DND-41 (cell line): Measurements from ENCODE around the gene ZNF511.

Experiments used
- ATAC-seq: fragments of 200-7000 bp; cut with Tn5 transposase; 3 replicates; pipeline ENCODE4 v1.9.1; 2021; ENCODE audit warnings: low read depth; ENCODE audit not compliant: insufficient read depth
- DNase-seq: peaks from one replicate; pipeline ENCODE4 v3.0.0-alpha.2; 2020
- H2AFZ ChIP-seq: 2 replicates; pipeline ENCODE4 v1.6.0; 2012; ENCODE audit warnings: low read depth, low read length
- H3K27ac ChIP-seq: 2 replicates; pipeline ENCODE4 v1.5.1; 2012; ENCODE audit warnings: low read length, inconsistent platforms
- H3K27me3 ChIP-seq: fragments of 200-600 bp; sonication (generic); 2 replicates; pipeline ENCODE4 v1.6.0; 2012; ENCODE audit warnings: low read length, mild to moderate bottlenecking, inconsistent platforms; ENCODE audit not compliant: insufficient read depth, poor library complexity
- H3K36me3 ChIP-seq: 2 replicates; pipeline ENCODE4 v1.5.1; 2012; ENCODE audit warnings: low read length, inconsistent platforms; ENCODE audit not compliant: insufficient read depth
- H3K4me1 ChIP-seq: 2 replicates; pipeline ENCODE4 v1.5.1; 2012; ENCODE audit warnings: mild to moderate bottlenecking, low read length; ENCODE audit not compliant: insufficient read depth
- H3K4me2 ChIP-seq: 2 replicates; pipeline ENCODE4 v1.6.0; 2012; ENCODE audit warnings: mild to moderate bottlenecking, moderate library complexity, low read length, inconsistent platforms; ENCODE audit not compliant: insufficient read depth
- H3K4me3 ChIP-seq, 2 experiments: fragments of 200-600 bp in 1 of 2; shearing (Covaris generic) in 1 of 2; 2 replicates each; pipeline ENCODE4 v1.5.1; 2012 to 2016; ENCODE audit warnings: inconsistent platforms in 2 of 2, low read length in 2 of 2, mild to moderate bottlenecking in 2 of 2, low read depth in 1 of 2, moderate library complexity in 1 of 2
- H3K79me2 ChIP-seq: 2 replicates; pipeline ENCODE4 v1.6.0; 2012; ENCODE audit warnings: low read length, inconsistent platforms; ENCODE audit not compliant: insufficient read depth
- H3K9ac ChIP-seq: 2 replicates; pipeline ENCODE4 v1.6.0; 2012; ENCODE audit warnings: low read depth, mild to moderate bottlenecking, inconsistent platforms, low read length, moderate library complexity
- H3K9me3 ChIP-seq: 2 replicates; pipeline ENCODE4 v1.5.1; 2012; ENCODE audit warnings: low read length, moderate library complexity, mild to moderate bottlenecking, inconsistent platforms; ENCODE audit not compliant: insufficient read depth, severe bottlenecking
- H4K20me1 ChIP-seq: 2 replicates; pipeline ENCODE4 v1.6.0; 2012; ENCODE audit warnings: low read length; ENCODE audit not compliant: insufficient read depth
- EZH2 ChIP-seq: IDR thresholded peaks from 3 replicates; pipeline ENCODE4 v1.6.1; 2012; ENCODE audit warnings: borderline replicate concordance, low read depth, mild to moderate bottlenecking, moderate library complexity, low read length, inconsistent platforms; ENCODE audit not compliant: severe bottlenecking
- TF ChIP-seq, protein P1 (sequence below): IDR thresholded peaks from 2 replicates; pipeline ENCODE4 v1.5.1; 2012; ENCODE audit warnings: borderline replicate concordance, low read length, moderate library complexity, mild to moderate bottlenecking; ENCODE audit not compliant: poor library complexity, severe bottlenecking; ENCODE audit errors: extremely low read depth

Gene ZNF511

DNA sequence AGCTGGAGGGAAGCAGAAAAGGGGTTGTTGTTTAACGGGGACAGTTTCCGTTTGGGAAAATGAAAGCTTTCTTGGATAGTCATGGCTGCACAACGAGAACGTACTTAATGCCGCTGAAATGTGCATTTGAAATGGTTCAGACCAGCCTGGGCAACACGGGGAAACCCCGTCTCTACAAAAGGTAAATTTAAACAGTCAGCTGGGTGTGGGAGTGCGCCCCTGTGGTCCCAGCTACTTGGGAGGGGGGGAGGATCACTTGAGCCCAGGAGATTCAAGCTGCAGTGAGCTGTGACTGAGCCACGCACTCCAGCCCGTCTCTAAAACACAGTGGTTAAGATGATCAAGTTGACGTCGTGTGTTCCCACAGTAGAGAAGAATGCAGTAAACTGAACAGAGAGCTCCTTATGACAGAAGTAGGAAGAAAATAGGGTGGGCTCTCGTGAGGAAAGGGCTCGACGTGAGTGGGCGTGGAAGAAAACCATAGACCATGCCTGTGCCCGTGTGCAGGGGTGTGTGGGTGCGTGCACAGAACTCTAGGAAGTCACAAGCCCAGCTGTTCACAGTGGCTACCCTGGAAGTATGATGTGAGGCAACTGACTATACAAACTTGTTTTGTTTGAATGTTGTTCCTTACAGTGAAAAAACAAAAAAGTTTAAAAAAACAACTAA is 53.2 kb downstream of the ZNF511 start:
- Histone ChIP-seq H3K4me1 (peaks cover 5% of the 10 kb centered on the region), H3K9ac (no peak overlapping the region), H3K79me2 (no peaks in the 10 kb centered on the region), H3K27me3 (no peaks in the 10 kb centered on the region), H3K27ac (no peak overlapping the region), H2AFZ (no peak overlapping the region), H3K4me2 (no peak overlapping the region), H4K20me1 (no peaks in the 10 kb centered on the region; the same call in 1 of the 2 replicates), H3K9me3 (no peaks in the 10 kb centered on the region), H3K4me3 (no peak overlapping the region), H3K36me3 (peaks cover 46% of the 10 kb centered on the region)
- DNase-seq = no peak
- TF ChIP-seq, protein P1, sequence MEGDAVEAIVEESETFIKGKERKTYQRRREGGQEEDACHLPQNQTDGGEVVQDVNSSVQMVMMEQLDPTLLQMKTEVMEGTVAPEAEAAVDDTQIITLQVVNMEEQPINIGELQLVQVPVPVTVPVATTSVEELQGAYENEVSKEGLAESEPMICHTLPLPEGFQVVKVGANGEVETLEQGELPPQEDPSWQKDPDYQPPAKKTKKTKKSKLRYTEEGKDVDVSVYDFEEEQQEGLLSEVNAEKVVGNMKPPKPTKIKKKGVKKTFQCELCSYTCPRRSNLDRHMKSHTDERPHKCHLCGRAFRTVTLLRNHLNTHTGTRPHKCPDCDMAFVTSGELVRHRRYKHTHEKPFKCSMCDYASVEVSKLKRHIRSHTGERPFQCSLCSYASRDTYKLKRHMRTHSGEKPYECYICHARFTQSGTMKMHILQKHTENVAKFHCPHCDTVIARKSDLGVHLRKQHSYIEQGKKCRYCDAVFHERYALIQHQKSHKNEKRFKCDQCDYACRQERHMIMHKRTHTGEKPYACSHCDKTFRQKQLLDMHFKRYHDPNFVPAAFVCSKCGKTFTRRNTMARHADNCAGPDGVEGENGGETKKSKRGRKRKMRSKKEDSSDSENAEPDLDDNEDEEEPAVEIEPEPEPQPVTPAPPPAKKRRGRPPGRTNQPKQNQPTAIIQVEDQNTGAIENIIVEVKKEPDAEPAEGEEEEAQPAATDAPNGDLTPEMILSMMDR = no peak
- no peak for TF ChIP-seq EZH2
- no peak for ATAC-seq
